Chondrocyte (in vitro differentiated cells): Measurements from ENCODE around the gene BCLAF1. TPM values are rescaled to one million over a fixed set of nuclear protein-coding genes. Genes with fewer than 3 reads are reported as not detected.

Experiments used
- DNase-seq: peaks from one replicate; pipeline ENCODE4 v3.0.0; 2021; ENCODE audit warnings: mixed read lengths, low spot score
- H3K27ac Mint-ChIP-seq: one replicate; pipeline ENCODE4 v1.8.0; 2021; ENCODE audit warnings: mild to moderate bottlenecking, moderate library complexity, mixed read lengths; ENCODE audit not compliant: unreplicated experiment
- H3K27me3 Mint-ChIP-seq: 2 replicates; pipeline ENCODE4 v1.8.0; 2021; ENCODE audit warnings: low read depth, mixed read lengths
- H3K36me3 Mint-ChIP-seq: 2 replicates; pipeline ENCODE4 v1.8.0; 2021; ENCODE audit warnings: low read depth, mixed read lengths
- H3K4me1 Mint-ChIP-seq: 2 replicates; pipeline ENCODE4 v1.8.0; 2021; ENCODE audit warnings: low read depth, mild to moderate bottlenecking, mixed read lengths
- H3K4me3 Mint-ChIP-seq: one replicate; pipeline ENCODE4 v1.8.0; 2021; ENCODE audit warnings: mild to moderate bottlenecking, moderate library complexity, mixed read lengths; ENCODE audit not compliant: unreplicated experiment
- H3K9me3 Mint-ChIP-seq: 2 replicates; pipeline ENCODE4 v1.8.0; 2021; ENCODE audit warnings: low read depth, mixed read lengths
- CTCF ChIP-seq: fragments of 200-600 bp; sonication (generic); IDR thresholded peaks from 2 replicates; pipeline ENCODE4 v1.5.0; 2021; ENCODE audit warnings: antibody characterized with exemption, mild to moderate bottlenecking, moderate library complexity
- total RNA-seq: library from RNA; stranded (reverse); gene quantifications from 3 replicates; pipeline ENCODE4 v1.2.1, GENCODE V29; 2021

Gene BCLAF1
- total RNA-seq, 1 donor from 2014 or later: 135 TPM

DNA sequence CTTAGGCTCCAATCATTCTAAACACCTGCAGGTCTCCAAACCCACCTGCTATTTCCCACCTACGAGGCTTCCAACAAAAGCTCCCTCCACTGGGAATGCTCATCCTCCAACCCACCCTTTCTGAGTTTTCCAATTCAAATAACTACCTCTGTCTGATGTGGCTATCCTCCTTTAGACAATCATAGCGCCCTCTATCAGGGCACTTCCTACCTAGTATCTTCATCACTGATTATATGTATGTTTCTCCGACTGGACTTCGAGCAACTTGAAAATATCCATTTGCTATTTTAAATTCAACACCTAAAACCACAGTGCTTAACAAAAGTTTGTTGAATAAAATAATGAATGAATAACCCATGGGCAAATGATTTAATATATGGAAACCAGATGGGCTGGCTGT is 80.9 kb downstream of the BCLAF1 start:
- Mint-ChIP-seq H3K36me3 (no peaks in the 10 kb centered on the region), H3K4me3 (no peak overlapping the region), H3K27me3 (no peaks in the 10 kb centered on the region), H3K9me3 (no peaks in the 10 kb centered on the region), H3K27ac (no peak overlapping the region), H3K4me1 (no peaks in the 10 kb centered on the region)
- TF ChIP-seq CTCF: no peak
- DNase-seq: no peak

Other genes starting within 250 kb of the BCLAF1 start
- gene MTFR2, start 39.5 kb downstream of the BCLAF1 start, total RNA-seq: 0.85 to 1.7 TPM (median 1.0 TPM) in 3 replicates